ENCODE data around the gene CHD6.

CHD6 gene

GRCh38 chr20:41657655-41658054, 39.5 kb upstream of the CHD6 start:
- peak in 1 of 2 experiments; percentile 34 for DNase-seq (ENCODE audit: low read depth in 1 of 2, low spot score in 1 of 2)
- H3K27ac ChIP-seq (replicated peaks) = no peak overlapping the region
- no peaks in the 10 kb centered on the region for H3K27me3 ChIP-seq (ENCODE audit: insufficient read depth, poor library complexity, severe bottlenecking)
- no peak for TF ChIP-seq POLR2AphosphoS5 (IDR thresholded peaks at IDR 0.05; ENCODE audit: low read depth)
- TF ChIP-seq REST (IDR thresholded peaks at IDR 0.05; ENCODE audit: insufficient replicate concordance, low read depth) = peak; percentile 8
- peak; percentile 45; the same call in 1 of the 2 replicates for TF ChIP-seq SPI1 (IDR thresholded peaks at IDR 0.05; ENCODE audit: borderline replicate concordance, low read depth)
- no peak for TF ChIP-seq CTCF (IDR thresholded peaks at IDR 0.05; ENCODE audit: insufficient read depth, low read length)
- TF ChIP-seq GABPA (IDR thresholded peaks at IDR 0.05; ENCODE audit: low read depth) = no peak
- H3K4me3 ChIP-seq (replicated peaks; ENCODE audit: insufficient read depth, low read length) = peak overlapping the region; percentile 16; the same call in 1 of the 2 replicates

GRCh38 chr20:41655962-41656618, 37.9 kb upstream of the CHD6 start:
- Histone ChIP-seq H3K4me3 (replicated peaks; ENCODE audit: insufficient read depth, low read length) (no peak overlapping the region), H3K27me3 (ENCODE audit: insufficient read depth, poor library complexity, severe bottlenecking) (no peaks in the 10 kb centered on the region), H3K27ac (replicated peaks) (no peak overlapping the region)
- TF ChIP-seq POLR2AphosphoS5 (IDR thresholded peaks at IDR 0.05; ENCODE audit: low read depth) (no peak), REST (IDR thresholded peaks at IDR 0.05; ENCODE audit: insufficient replicate concordance, low read depth) (no peak), CTCF (IDR thresholded peaks at IDR 0.05; ENCODE audit: insufficient read depth, low read length) (no peak), SPI1 (IDR thresholded peaks at IDR 0.05; ENCODE audit: borderline replicate concordance, low read depth) (no peak), GABPA (IDR thresholded peaks at IDR 0.05; ENCODE audit: low read depth) (no peak)
- DNase-seq (ENCODE audit: low read depth in 1 of 2, low spot score in 1 of 2) = no peak

GRCh38 chr20:41654884-41655283, 36.7 kb upstream of the CHD6 start:
- Histone ChIP-seq H3K4me3 (replicated peaks; ENCODE audit: insufficient read depth, low read length) (no peak overlapping the region), H3K27ac (replicated peaks) (no peak overlapping the region), H3K27me3 (ENCODE audit: insufficient read depth, poor library complexity, severe bottlenecking) (peaks cover 2% of the 10 kb centered on the region)
- DNase-seq (ENCODE audit: low read depth in 1 of 2, low spot score in 1 of 2) = peak in 1 of 2 experiments; percentile 9
- TF ChIP-seq REST (IDR thresholded peaks at IDR 0.05; ENCODE audit: insufficient replicate concordance, low read depth) (peak; percentile 94), CTCF (IDR thresholded peaks at IDR 0.05; ENCODE audit: insufficient read depth, low read length) (no peak)
